Sciatic nerve (tissue), 2 donors: ENCODE measurements around the gene MIA2. TPM values are rescaled to one million over a fixed set of nuclear protein-coding genes. Genes with fewer than 3 reads are reported as not detected.
"Not testable (repeated sequence)": the region's sequence is repeated elsewhere in the genome, so short reads cannot be mapped to it uniquely, and the experiment has no call there.

Experiments
- ATAC-seq: fragments of 200-7000 bp; cut with Tn5 transposase; one replicate; pipeline ENCODE4 v1.9.1; 2020; ENCODE audit warnings: mild to moderate bottlenecking, moderate library complexity
- DNase-seq: peaks from one replicate; pipeline ENCODE4 v3.0.0-alpha.2; 2020; ENCODE audit warnings: low spot score
- intact Hi-C: fragments of 100-400 bp; cut with DNase I; formaldehyde crosslinking; loops from one replicate; pipeline ENCODE4 v1.14.2; 2022
- total RNA-seq: library from RNA; stranded (reverse); fragmentation: NEBNext Ultra II Directional; extraction: Animal tissue kit (Norgen Biotek cat#: 25700); gene quantifications from one replicate; pipeline ENCODE4 v1.2.1, GENCODE V29; 2021
- donor health status: DM: no; HTN: no; CAD: no.
- donor health status: DM: no; HTN: no; CAD: no.

MIA2 gene
- total RNA-seq, 1 donor from 2014 or later = 23.0 TPM

GRCh38 chr14:39307815-39308214, 74.1 kb downstream of the MIA2 start:
- ATAC-seq (no peak), DNase-seq (no peak)
- intact Hi-C loops = no loop called here

DNA sequence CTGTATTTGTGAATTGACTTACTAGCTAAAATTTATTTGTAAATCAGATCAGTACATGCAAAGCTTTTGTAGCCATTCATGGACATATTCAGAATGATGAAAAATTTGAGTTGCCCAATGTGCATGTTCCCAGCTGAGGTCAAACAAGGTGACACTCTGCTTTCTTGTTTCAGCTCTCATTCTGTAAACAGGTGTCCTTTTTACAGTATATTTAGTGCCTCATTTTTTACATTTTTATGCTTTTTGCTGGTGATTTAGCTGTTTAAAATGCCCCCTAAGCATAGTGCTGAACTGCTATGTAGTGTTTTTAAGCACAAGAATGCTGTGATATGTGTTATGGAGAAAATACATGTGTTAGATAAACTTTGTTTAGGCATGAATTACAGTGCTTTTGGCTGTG, 76.3 kb downstream of the MIA2 start:
- intact Hi-C loops = no loop called here
- DNase-seq (no peak), ATAC-seq (no peak)

DNA sequence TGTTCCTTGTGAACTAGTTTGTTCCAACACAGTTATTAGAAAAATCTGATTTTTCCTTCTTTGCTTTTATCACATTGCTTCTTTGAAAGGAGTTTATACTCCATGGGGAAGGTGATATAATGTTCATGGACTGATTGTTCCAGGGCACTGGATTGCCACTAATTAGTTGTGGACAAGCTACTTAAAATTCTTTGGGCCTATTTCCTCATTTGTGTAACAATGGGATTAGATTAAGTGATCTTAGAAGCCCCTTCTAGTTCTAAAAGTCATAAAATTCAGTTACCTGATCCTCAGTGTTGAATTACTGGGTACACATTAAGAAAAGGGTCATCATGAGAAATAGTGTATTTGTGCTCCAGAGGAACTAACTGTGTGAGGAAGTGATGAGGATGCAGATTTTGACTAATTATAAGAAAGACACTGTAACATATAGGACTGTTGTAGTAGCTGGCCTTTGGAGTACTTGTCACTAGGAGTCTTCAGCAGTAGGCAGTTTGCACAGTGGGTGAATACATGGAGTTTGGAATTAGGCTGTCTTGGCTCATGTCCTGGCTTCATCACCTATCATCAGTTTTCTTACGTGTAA, 82.2 kb downstream of the MIA2 start:
- intact Hi-C loops = no loop called here
- ATAC-seq (no peak), DNase-seq (no peak)

GRCh38 chr14:39316830-39317553, 83.3 kb downstream of the MIA2 start:
- DNase-seq = no peak
- no peak for ATAC-seq
- intact Hi-C loops = no loop called here

- intact Hi-C loops = no loop called here
- DNase-seq = no peak
- no peak for ATAC-seq
Observed at GRCh38 chr14:39318574-39318973, 84.9 kb downstream of the MIA2 start.

DNA sequence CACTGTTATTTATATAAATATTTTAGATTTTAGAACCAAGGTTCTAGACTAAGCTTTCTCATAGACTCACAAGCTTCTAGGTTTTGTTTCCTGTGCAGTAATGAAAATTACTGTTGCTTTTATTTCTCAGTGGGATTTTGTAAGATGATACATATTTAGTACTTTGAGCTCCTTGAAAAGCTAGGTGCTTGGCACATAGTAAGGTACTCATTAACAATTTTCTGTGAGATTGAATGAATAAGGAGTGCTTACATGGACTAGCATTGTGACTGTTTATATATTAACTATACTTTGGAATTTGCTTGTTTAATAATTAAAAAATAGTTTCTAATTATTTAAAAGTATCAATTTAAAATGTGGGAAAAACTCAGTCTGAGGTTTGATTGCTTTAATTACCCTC, 85.7 kb downstream of the MIA2 start:
- ATAC-seq (no peak), DNase-seq (no peak)
- intact Hi-C loops = no loop called here

DNA sequence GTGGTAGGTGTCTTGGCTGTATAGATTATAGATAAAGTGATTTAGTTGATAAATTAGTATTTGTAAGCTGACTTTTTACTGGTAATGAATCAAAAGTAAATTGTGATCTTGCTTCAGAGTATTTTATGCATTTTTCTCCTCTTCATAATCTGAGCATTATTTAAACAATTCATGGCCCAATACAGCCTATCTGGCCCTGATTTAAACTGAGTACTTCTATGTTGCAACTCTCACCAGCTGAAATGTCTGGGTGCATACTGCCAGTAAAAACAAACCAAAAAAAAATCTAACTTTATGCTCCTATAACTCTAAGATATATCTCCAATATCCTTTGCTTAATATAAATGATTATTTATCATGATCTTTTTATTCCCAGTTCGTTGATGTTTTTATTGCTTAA, 86.6 kb downstream of the MIA2 start:
- intact Hi-C loops = no loop called here
- ATAC-seq = no peak
- DNase-seq = no peak

DNA sequence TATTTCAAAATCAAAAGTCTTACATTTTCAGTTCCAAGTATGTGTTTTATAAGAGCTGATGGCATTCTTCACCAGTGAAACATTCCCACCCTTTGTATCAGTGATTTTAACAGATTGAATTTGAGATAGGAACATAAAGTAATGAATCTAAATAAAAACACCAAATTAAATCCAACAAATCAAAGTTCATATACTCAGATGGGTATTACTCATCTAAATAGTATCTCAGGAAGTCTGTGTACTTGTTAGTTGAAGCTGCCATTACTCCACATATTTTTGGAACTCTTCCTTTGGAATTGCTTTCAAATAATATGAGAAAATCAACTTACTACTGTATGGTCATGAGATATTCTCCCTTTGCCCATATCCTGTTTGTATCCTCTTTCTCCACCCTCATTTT, 89.1 kb downstream of the MIA2 start:
- ATAC-seq = no peak
- intact Hi-C loops = no loop called here
- no peak for DNase-seq

- intact Hi-C loops = no loop called here
- no peak for ATAC-seq
Observed at GRCh38 chr14:39324097-39324496, 90.4 kb downstream of the MIA2 start.

GRCh38 chr14:39339003-39339402, 105.3 kb downstream of the MIA2 start:
- DNase-seq (no peak), ATAC-seq (no peak)
- intact Hi-C loops = no loop called here

More at GRCh38 chr14:39324097-39324496, 90.4 kb downstream of the MIA2 start:
- DNase-seq = no peak

DNA sequence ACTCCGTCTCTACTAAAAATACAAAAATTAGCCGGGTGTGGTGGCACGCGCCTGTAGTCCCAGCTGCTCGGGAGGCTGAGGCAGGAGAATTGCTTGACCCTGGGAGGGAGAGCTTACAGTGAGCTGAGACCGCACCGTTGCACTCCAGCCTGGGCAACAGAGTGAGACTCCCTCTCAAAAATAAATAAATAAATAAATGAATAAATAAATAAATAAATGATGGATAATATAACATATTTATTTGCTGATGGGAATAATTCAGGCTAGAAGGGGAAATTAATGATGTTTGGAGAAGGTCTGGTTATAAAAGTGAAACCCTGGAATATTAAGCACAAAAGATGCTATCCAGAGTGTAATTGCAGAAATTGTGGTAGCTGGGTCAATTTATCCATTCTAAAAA, 107.4 kb downstream of the MIA2 start:
- DNase-seq, ATAC-seq, intact Hi-C loops: not testable (repeated sequence)

DNA sequence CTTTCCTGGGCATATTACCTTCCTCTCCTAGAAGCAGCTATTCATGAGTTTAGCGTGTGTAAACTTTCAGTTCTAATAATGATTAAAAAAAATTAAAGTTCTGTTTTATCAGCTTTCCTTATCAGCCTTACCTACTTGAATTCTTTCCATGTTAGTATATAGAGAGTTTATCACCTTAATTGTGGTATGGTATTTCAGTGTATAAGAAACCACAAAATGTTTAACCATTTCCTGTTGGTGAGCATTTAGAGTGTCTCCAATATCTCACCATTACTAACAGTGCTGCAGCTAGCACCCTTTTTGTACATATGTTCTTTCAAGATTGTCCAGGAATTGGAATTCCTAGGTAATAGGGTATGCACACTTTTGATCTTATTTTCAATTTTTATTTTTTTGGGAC, 109.1 kb downstream of the MIA2 start:
- intact Hi-C loops = no loop called here
- DNase-seq (no peak), ATAC-seq (no peak)

DNA sequence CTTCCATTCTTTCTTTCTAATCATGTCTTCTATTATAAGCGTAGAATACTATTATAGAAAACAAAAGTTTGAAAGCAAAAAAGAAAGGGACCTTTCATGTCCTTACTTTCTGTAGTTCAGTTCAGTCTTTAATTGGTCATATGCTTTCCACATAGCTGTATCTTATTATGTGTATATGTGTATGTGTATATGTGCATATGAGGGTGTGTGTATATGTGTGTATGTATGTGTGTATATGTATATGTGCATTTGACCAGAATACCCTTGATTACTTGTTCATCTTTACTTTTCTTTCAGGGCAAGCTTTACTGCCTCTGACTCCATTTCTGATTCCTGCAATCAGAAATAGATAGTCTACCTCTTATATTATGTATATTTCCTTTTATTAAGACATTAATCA, 109.9 kb downstream of the MIA2 start:
- intact Hi-C loops = no loop called here
- DNase-seq = no peak
- ATAC-seq = no peak

DNA sequence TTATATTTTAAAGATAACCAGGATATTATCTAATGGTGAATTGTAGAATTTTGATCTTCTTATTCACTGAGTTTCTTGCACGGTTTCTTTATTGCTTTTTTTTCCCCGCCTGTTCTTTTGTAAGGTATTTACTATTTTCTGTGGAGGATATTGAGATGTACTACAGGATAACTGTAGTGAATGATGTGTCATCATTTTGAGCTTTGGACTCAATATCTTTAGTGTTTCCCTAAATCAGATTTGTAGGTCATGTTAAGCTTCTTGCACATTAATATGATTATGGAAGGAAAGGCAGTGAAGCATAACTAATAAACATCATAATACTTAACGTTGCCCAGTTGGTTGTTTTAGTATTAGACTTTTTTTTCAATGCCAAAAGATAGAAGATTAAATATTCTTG, 117.2 kb downstream of the MIA2 start:
- intact Hi-C loops = no loop called here
- no peak for DNase-seq
- no peak for ATAC-seq

DNA sequence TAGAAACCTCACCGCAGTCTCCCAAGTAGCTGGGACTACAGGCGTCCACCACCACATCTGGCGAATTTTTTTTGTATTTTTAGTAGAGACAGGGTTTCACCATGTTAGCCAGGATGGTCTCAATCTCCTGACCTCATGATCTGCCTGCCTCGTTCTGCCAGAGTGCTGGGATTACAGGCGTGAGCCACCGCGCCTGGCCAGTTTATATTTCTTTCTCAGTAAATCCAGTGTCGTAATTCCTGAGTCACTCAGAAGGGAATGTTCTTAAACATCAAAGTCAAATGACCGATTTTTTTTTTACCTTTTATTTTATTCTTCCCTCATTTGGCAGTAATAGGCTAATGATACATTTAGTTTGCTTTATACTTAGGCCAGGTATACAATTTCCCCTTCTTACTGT, 118.0 kb downstream of the MIA2 start:
- DNase-seq = no peak
- no peak for ATAC-seq
- intact Hi-C loops = no loop called here

- not testable (repeated sequence) for ATAC-seq
Observed at GRCh38 chr14:39359069-39359468, 125.4 kb downstream of the MIA2 start.

GRCh38 chr14:39360316-39360715, 126.6 kb downstream of the MIA2 start:
- intact Hi-C loops = no loop called here
- no peak for DNase-seq
- ATAC-seq = no peak

More at GRCh38 chr14:39359069-39359468, 125.4 kb downstream of the MIA2 start:
- intact Hi-C loops, DNase-seq: not testable (repeated sequence)

GRCh38 chr14:39361556-39361955, 127.8 kb downstream of the MIA2 start:
- DNase-seq, ATAC-seq, intact Hi-C loops: not testable (repeated sequence)

GRCh38 chr14:39364509-39364908, 130.8 kb downstream of the MIA2 start:
- no peak for ATAC-seq
- no peak for DNase-seq
- intact Hi-C loops = no loop called here

DNA sequence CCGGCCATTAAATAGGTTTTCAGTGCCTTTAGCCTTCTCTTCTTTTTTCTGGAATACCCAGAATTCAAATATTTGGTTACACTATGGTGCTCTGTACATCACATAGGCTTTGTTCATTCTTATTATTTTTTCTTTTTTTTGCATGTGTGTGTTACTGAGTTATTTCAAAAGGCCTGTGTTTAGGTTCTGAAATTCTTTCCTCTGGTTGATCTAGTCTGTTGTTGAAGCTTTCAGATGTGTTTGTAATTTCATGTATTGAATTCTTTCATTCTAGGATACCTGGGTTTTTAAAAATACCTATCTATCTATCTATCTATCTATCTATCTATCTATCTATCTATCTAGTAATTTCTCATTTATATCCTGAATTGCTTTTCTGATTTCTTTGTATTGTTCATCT, 131.6 kb downstream of the MIA2 start:
- DNase-seq (no peak), ATAC-seq (no peak)
- intact Hi-C loops = no loop called here
